B cell (primary cell): ENCODE results near the gene PEX13. TPM values are rescaled to one million over a fixed set of nuclear protein-coding genes. Genes with fewer than 3 reads are reported as not detected.
"Not testable (repeated sequence)": the region's sequence is repeated elsewhere in the genome, so short reads cannot be mapped to it uniquely, and the experiment has no call there.

ENCODE experiments used
- ATAC-seq: fragments of 200-7000 bp; cut with Tn5 transposase; one replicate; pipeline ENCODE4 v1.10.0; 2021; ENCODE audit warnings: low read depth, mild to moderate bottlenecking, moderate number of reproducible peaks, moderate library complexity
- CTCF ChIA-PET: fragments of 350-600 bp; sonication (Branson Sonifier 250); formaldehyde crosslinking; loops from one replicate; lab custom pipeline; 2021; ENCODE audit warnings: antibody characterized with exemption, inconsistent platforms; lab: Charles Lee
- POLR2A ChIA-PET: fragments of 350-600 bp; sonication (Branson Sonifier 250); formaldehyde crosslinking; loops from one replicate; lab custom pipeline; 2021; ENCODE audit warnings: antibody characterized with exemption; lab: Charles Lee
- DNase-seq: peaks from one replicate; pipeline ENCODE4 v3.0.0; 2013
- H2AFZ ChIP-seq: 2 replicates; pipeline ENCODE4 v1.6.1; 2012; ENCODE audit warnings: mild to moderate bottlenecking, low read depth, low read length; ENCODE audit not compliant: insufficient read depth, poor library complexity, severe bottlenecking
- H3K27ac ChIP-seq, 2 donors: 1 replicate in 1 of 2; 2 replicates in 1 of 2; pipeline ENCODE4 v1.5.1; 2012 to 2013; ENCODE audit warnings: low read length in 2 of 2, mild to moderate bottlenecking in 2 of 2, moderate library complexity in 1 of 2
- H3K27me3 ChIP-seq, 4 experiments: fragments of 200-600 bp in 1 of 4; sonication (generic) in 1 of 4; replicated peaks in 1 of 4; 1 replicate in 2 of 4; 2 replicates in 2 of 4; pipeline versions ENCODE4 v1.6.1 to v1.7.0; 2013 to 2016; ENCODE audit warnings: low read length in 3 of 4, mild to moderate bottlenecking in 2 of 4, mixed read lengths in 1 of 4, moderate library complexity in 1 of 4; ENCODE audit not compliant: insufficient read depth in 4 of 4, control insufficient read depth in 3 of 4; ENCODE audit errors: control extremely low read depth in 1 of 4
- H3K36me3 ChIP-seq, 2 experiments: replicated peaks in 1 of 2; 1 replicate in 1 of 2; 2 replicates in 1 of 2; pipeline versions ENCODE4 v1.6.1 to v1.7.1; 2013; ENCODE audit warnings: low read length in 1 of 2; ENCODE audit not compliant: insufficient read depth in 2 of 2, control insufficient read depth in 1 of 2; ENCODE audit errors: control extremely low read depth in 1 of 2, extremely low read depth in 1 of 2
- H3K4me1 ChIP-seq, 2 donors: fragments of 200-600 bp in 1 of 2; sonication (generic) in 1 of 2; 1 replicate in 1 of 2; 2 replicates in 1 of 2; pipeline versions ENCODE4 v1.5.1 to v1.6.1; 2013 to 2017; ENCODE audit warnings: low read length in 2 of 2; ENCODE audit not compliant: control insufficient read depth in 2 of 2, insufficient read depth in 2 of 2
- H3K4me2 ChIP-seq: replicated peaks from 2 replicates; pipeline ENCODE3; 2012; ENCODE audit warnings: mild to moderate bottlenecking, low read depth, low read length; ENCODE audit not compliant: poor library complexity, severe bottlenecking
- H3K4me3 ChIP-seq, 5 experiments: fragments of 200-600 bp in 1 of 5; sonication (generic) in 1 of 5; 1 replicate in 3 of 5; 2 replicates in 2 of 5; pipeline versions ENCODE4 v1.5.1 to v1.7.0; 2011 to 2016; ENCODE audit warnings: low read length in 4 of 5, mild to moderate bottlenecking in 4 of 5, low read depth in 2 of 5, control low read depth in 1 of 5, moderate library complexity in 1 of 5; ENCODE audit not compliant: insufficient read depth in 1 of 5; ENCODE audit errors: control extremely low read depth in 1 of 5, extremely low read depth in 1 of 5
- H3K79me2 ChIP-seq: fragments of 200-600 bp; sonication (generic); one replicate; pipeline ENCODE4 v1.6.0; 2016; ENCODE audit warnings: low read length; ENCODE audit not compliant: control insufficient read depth, insufficient read depth
- H3K9ac ChIP-seq: fragments of 200-600 bp; sonication (generic); 2 replicates; pipeline ENCODE4 v1.6.1; 2017; ENCODE audit warnings: mild to moderate bottlenecking, low read length, moderate library complexity
- H3K9me3 ChIP-seq, 3 donors: one replicate each; pipeline versions ENCODE4 v1.6.1 to v1.7.1; 2013; ENCODE audit warnings: low read length in 2 of 3; ENCODE audit not compliant: control insufficient read depth in 2 of 3, insufficient read depth in 1 of 3; ENCODE audit errors: control extremely low read depth in 1 of 3
- H4K20me1 ChIP-seq: 2 replicates; pipeline ENCODE4 v1.6.0; 2012; ENCODE audit warnings: mild to moderate bottlenecking, low read length; ENCODE audit not compliant: insufficient read depth, control insufficient read depth, poor library complexity, severe bottlenecking
- H3K27ac Mint-ChIP-seq: one replicate; pipeline ENCODE4 v1.8.0; 2021; ENCODE audit warnings: mixed read lengths
- H3K27me3 Mint-ChIP-seq: one replicate; pipeline ENCODE4 v1.8.0; 2021; ENCODE audit warnings: mixed read lengths
- H3K4me1 Mint-ChIP-seq: one replicate; pipeline ENCODE4 v1.8.0; 2021; ENCODE audit warnings: mixed read lengths
- H3K4me3 Mint-ChIP-seq: one replicate; pipeline ENCODE4 v1.8.0; 2021; ENCODE audit warnings: mixed read lengths
- H3K9me3 Mint-ChIP-seq: one replicate; pipeline ENCODE4 v1.8.0; 2022; ENCODE audit warnings: mixed read lengths; ENCODE audit not compliant: insufficient read depth
- CTCF ChIP-seq: fragments of 200-600 bp; IDR thresholded peaks from one replicate; pipeline ENCODE4 v1.8.0; 2022; ENCODE audit warnings: antibody characterized with exemption, mild to moderate bottlenecking
- EZH2 ChIP-seq: IDR thresholded peaks from 2 replicates; pipeline ENCODE4 v1.6.1; 2012; ENCODE audit warnings: borderline replicate concordance, low read depth, mild to moderate bottlenecking, moderate library complexity, low read length; ENCODE audit not compliant: insufficient read depth, poor library complexity, severe bottlenecking
- WGBS: methylation state at CpG from one replicate; pipeline ENCODE4 v1.1.5; 2013; ENCODE audit warnings: missing lambda C conversion rate; ENCODE audit not compliant: insufficient coverage; 5-methylcytosine and 5-hydroxymethylcytosine counted together
- intact Hi-C: fragments of 100-400 bp; cut with micrococcal nuclease; formaldehyde crosslinking; loops from one replicate; pipeline ENCODE4 v1.10.0; 2022
- polyA plus RNA-seq: library from polyadenylated mRNA; depleted of rRNA; stranded (reverse); fragments of >200 nt; gene quantifications from 2 replicates; pipeline ENCODE4 v1.2.3, GENCODE V29; 2012
- total RNA-seq, 2 donors: library from RNA; stranded (reverse); fragments of 120-200 nt in 1 of 2; gene quantifications; 1 replicate in 1 of 2; 2 replicates in 1 of 2; pipeline versions ENCODE4 v1.2.3 to v1.2.4, GENCODE V29; 2013 to 2022

The PEX13 gene
- total and polyA plus RNA-seq, 2 donors (not counting 1 experiment from before 2014, with no cell fraction given) = 6.1 to 19.8 TPM

GRCh38 chr2:61011678-61012077, 5.8 kb upstream of the PEX13 start:
- Histone ChIP-seq H3K4me2 (no peak overlapping the region), H3K9me3 (no peaks in the 10 kb centered on the region), H3K9ac (no peak overlapping the region), H3K4me1 (peaks cover 4 to 6% of the 10 kb centered on the region in 2 donors), H2AFZ (no peak overlapping the region), H3K4me3 (no peak overlapping the region), H3K36me3 (peaks cover 0 to 2% of the 10 kb centered on the region in 2 experiments), H3K79me2 (peaks cover 3% of the 10 kb centered on the region), H3K27ac (no peak overlapping the region), H4K20me1 (no peaks in the 10 kb centered on the region), H3K27me3 (no peaks in the 10 kb centered on the region)
- Mint-ChIP-seq H3K27ac (no peak overlapping the region), H3K4me3 (no peak overlapping the region), H3K4me1 (peaks cover 12% of the 10 kb centered on the region), H3K27me3 (no peaks in the 10 kb centered on the region), H3K9me3 (no peaks in the 10 kb centered on the region)
- ChIA-PET POLR2A (no interaction called here), CTCF (interaction anchor here (1.3 kb wide), 1 partner anchor 13 kb away, joined by 3 read pairs; no protein-coding TSS in a partner anchor)
- TF ChIP-seq EZH2 (no peak), CTCF (no peak)
- WGBS = no CpG with 5 or more reads among the region's 1 CpG
- DNase-seq (no peak), ATAC-seq (no peak)
- intact Hi-C loops = no loop called here

GRCh38 chr2:61012303-61012702, 5.2 kb upstream of the PEX13 start:
- H3K27me3 Mint-ChIP-seq, H3K36me3 ChIP-seq, H3K4me2 ChIP-seq, H3K4me3 ChIP-seq, intact Hi-C loops, H4K20me1 ChIP-seq, H3K79me2 ChIP-seq, H3K27ac Mint-ChIP-seq, H3K27me3 ChIP-seq, ATAC-seq, H3K9me3 Mint-ChIP-seq, DNase-seq, H3K4me1 ChIP-seq, POLR2A ChIA-PET, CTCF ChIA-PET, H2AFZ ChIP-seq, H3K9ac ChIP-seq, H3K9me3 ChIP-seq, H3K27ac ChIP-seq, H3K4me3 Mint-ChIP-seq: not testable (repeated sequence)
- peaks cover 18% of the 10 kb centered on the region for H3K4me1 Mint-ChIP-seq
- WGBS = no CpG with 5 or more reads among the region's 2 CpGs
